Measurements from ENCODE around the gene RAB9B. TPM values are rescaled to one million over a fixed set of nuclear protein-coding genes. Genes with fewer than 3 reads are reported as not detected.

The RAB9B gene
- polyA plus RNA-seq, 1 donor from 2014 or later: 50.6 TPM

- no peak overlapping the region for H2AFZ ChIP-seq (ENCODE audit: low read depth, low read length)
- H4K20me1 ChIP-seq (ENCODE audit: insufficient read depth): no peaks in the 10 kb centered on the region
- H3K4me3 ChIP-seq (ENCODE audit: low read length): no peak overlapping the region
- no peak overlapping the region for H3K9ac ChIP-seq (ENCODE audit: low read length)
- no peaks in the 10 kb centered on the region for H3K36me3 ChIP-seq (ENCODE audit: insufficient read depth, low read length)
- TF ChIP-seq RAD21 (conservative IDR thresholded peaks at IDR 0.05) (no peak), SMC3 (conservative IDR thresholded peaks at IDR 0.05; ENCODE audit: poor library complexity) (no peak), POLR2AphosphoS5 (IDR thresholded peaks at IDR 0.05) (no peak)
- H3K9me2 ChIP-seq (ENCODE audit: insufficient read depth, low read length): no peaks in the 10 kb centered on the region
- no peaks in the 10 kb centered on the region for H3K9me3 ChIP-seq (ENCODE audit: low read length)
- no peak overlapping the region for H3K4me2 ChIP-seq (ENCODE audit: low read length)
- no peaks in the 10 kb centered on the region for H3K27me3 ChIP-seq (ENCODE audit: insufficient read depth, low read depth, low read length)
- no peak overlapping the region for H3K27ac ChIP-seq (ENCODE audit: low read length)
- no peaks in the 10 kb centered on the region for H3K79me2 ChIP-seq (replicated peaks; ENCODE audit: insufficient read depth, low read length)
- no peaks in the 10 kb centered on the region for H3F3A ChIP-seq (ENCODE audit: insufficient read depth, low read length, poor library complexity, severe bottlenecking)
Observed at GRCh38 chrX:103781706-103782105, 50.4 kb downstream of the RAB9B start.

DNA sequence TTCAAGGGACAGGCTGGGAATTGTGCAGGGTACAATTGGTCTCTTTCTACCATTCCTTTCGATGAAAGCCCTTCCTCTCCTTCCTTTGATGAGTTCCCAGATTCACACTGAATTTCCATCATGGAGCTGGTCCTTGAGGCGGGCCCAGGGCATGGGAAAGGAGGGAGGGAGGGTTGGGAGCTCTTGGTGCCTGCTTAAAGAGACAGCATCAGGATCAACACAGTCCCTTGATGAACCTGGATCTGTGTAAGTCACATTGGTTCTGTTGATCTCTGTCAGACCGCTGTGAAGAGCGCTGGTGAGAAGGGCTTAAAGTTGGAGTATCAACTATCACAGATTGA is 51.0 kb downstream of the RAB9B start:
- H3K79me2 ChIP-seq (replicated peaks; ENCODE audit: insufficient read depth, low read length): no peaks in the 10 kb centered on the region
- no peaks in the 10 kb centered on the region for H3F3A ChIP-seq (ENCODE audit: insufficient read depth, low read length, poor library complexity, severe bottlenecking)
- H3K36me3 ChIP-seq (ENCODE audit: insufficient read depth, low read length): no peaks in the 10 kb centered on the region
- no peak overlapping the region for H2AFZ ChIP-seq (ENCODE audit: low read depth, low read length)
- no peak overlapping the region for H3K9ac ChIP-seq (ENCODE audit: low read length)
- no peaks in the 10 kb centered on the region for H4K20me1 ChIP-seq (ENCODE audit: insufficient read depth)
- no peak overlapping the region for H3K27ac ChIP-seq (ENCODE audit: low read length)
- no peak overlapping the region for H3K4me3 ChIP-seq (ENCODE audit: low read length)
- no peaks in the 10 kb centered on the region for H3K9me3 ChIP-seq (ENCODE audit: low read length)
- H3K4me2 ChIP-seq (ENCODE audit: low read length): no peak overlapping the region
- no peaks in the 10 kb centered on the region for H3K9me2 ChIP-seq (ENCODE audit: insufficient read depth, low read length)
- TF ChIP-seq REST (IDR thresholded peaks at IDR 0.05; ENCODE audit: borderline replicate concordance): no peak
- no peak for TF ChIP-seq CTCF (IDR thresholded peaks at IDR 0.05; ENCODE audit: poor library complexity, severe bottlenecking)
- no peak for TF ChIP-seq SMC3 (conservative IDR thresholded peaks at IDR 0.05; ENCODE audit: poor library complexity)
- no peak for TF ChIP-seq TAF1 (IDR thresholded peaks at IDR 0.05; ENCODE audit: low read depth)
- TF ChIP-seq EP300 (conservative IDR thresholded peaks at IDR 0.05; ENCODE audit: poor library complexity, severe bottlenecking): no peak
- no peak for TF ChIP-seq EZH2 (IDR thresholded peaks at IDR 0.05; ENCODE audit: borderline replicate concordance, insufficient read depth, low read length, poor library complexity, severe bottlenecking)
- TF ChIP-seq MXI1 (conservative IDR thresholded peaks at IDR 0.05; ENCODE audit: poor library complexity, severe bottlenecking): no peak
- TF ChIP-seq RAD21 (conservative IDR thresholded peaks at IDR 0.05): no peak
- TF ChIP-seq POLR2AphosphoS5 (IDR thresholded peaks at IDR 0.05): no peak
- H3K27me3 ChIP-seq (ENCODE audit: insufficient read depth, low read depth, low read length): no peaks in the 10 kb centered on the region
